Naive thymus-derived CD4-positive, alpha-beta T cell (primary cell): ENCODE measurements around the gene CCDC186. TPM values are rescaled to one million over a fixed set of nuclear protein-coding genes. Genes with fewer than 3 reads are reported as not detected.

ENCODE experiments used
- ATAC-seq: fragments of 150-1000 bp; cut with Tn5 transposase; 2 replicates; pipeline ENCODE4 v1.10.0; 2021; ENCODE audit warnings: mild to moderate bottlenecking, moderate library complexity
- CTCF ChIA-PET: fragments of 350-600 bp; sonication (Branson Sonifier 250); formaldehyde crosslinking; loops from one replicate; lab custom pipeline; 2021; ENCODE audit warnings: antibody characterized with exemption; lab: Charles Lee
- POLR2A ChIA-PET: fragments of 350-600 bp; sonication (Branson Sonifier 250); formaldehyde crosslinking; loops from one replicate; lab custom pipeline; 2021; ENCODE audit warnings: antibody characterized with exemption, inconsistent platforms; lab: Charles Lee
- DNase-seq, 9 donors: peaks; one replicate each; pipeline versions ENCODE4 v3.0.0 to v3.0.0-alpha.2; 2020 to 2022; ENCODE audit warnings: mixed read lengths in 1 of 9
- H3K27ac ChIP-seq: one replicate; pipeline ENCODE4 v1.7.0; 2013; ENCODE audit warnings: mild to moderate bottlenecking, low read depth, low read length, moderate library complexity
- H3K27me3 ChIP-seq, 2 donors: one replicate each; pipeline ENCODE4 v1.7.0; 2013; ENCODE audit warnings: low read length in 2 of 2, mild to moderate bottlenecking in 2 of 2, moderate library complexity in 2 of 2; ENCODE audit not compliant: control insufficient read depth in 2 of 2, insufficient read depth in 2 of 2
- H3K36me3 ChIP-seq, 3 experiments: 1 replicate in 2 of 3; 2 replicates in 1 of 3; pipeline ENCODE4 v1.7.0; 2013; ENCODE audit warnings: low read length in 3 of 3, mild to moderate bottlenecking in 3 of 3, moderate library complexity in 1 of 3; ENCODE audit not compliant: insufficient read depth in 3 of 3, control insufficient read depth in 2 of 3
- H3K4me1 ChIP-seq, 2 donors: one replicate each; pipeline ENCODE4 v1.7.0; 2013; ENCODE audit warnings: low read length in 2 of 2, mild to moderate bottlenecking in 2 of 2, moderate library complexity in 1 of 2; ENCODE audit not compliant: control insufficient read depth in 2 of 2, insufficient read depth in 2 of 2
- H3K4me3 ChIP-seq: 2 replicates; pipeline ENCODE4 v1.7.0; 2013; ENCODE audit warnings: mild to moderate bottlenecking, low read length
- H3K9me3 ChIP-seq, 3 experiments: 1 replicate in 2 of 3; 2 replicates in 1 of 3; pipeline ENCODE4 v1.7.0; 2013; ENCODE audit warnings: low read length in 3 of 3; ENCODE audit not compliant: control insufficient read depth in 2 of 3
- H3K27ac Mint-ChIP-seq, 9 donors: one replicate each; pipeline ENCODE4 v1.8.0; 2020 to 2022; ENCODE audit warnings: mixed read lengths in 9 of 9, mild to moderate bottlenecking in 8 of 9, moderate library complexity in 5 of 9, inconsistent platforms in 2 of 9
- H3K27me3 Mint-ChIP-seq, 5 donors: one replicate each; pipeline ENCODE4 v1.8.0; 2021 to 2022; ENCODE audit warnings: mixed read lengths in 5 of 5, mild to moderate bottlenecking in 1 of 5
- H3K36me3 Mint-ChIP-seq, 5 donors: one replicate each; pipeline ENCODE4 v1.8.0; 2020 to 2022; ENCODE audit warnings: mixed read lengths in 5 of 5, mild to moderate bottlenecking in 3 of 5, inconsistent platforms in 1 of 5
- H3K4me1 Mint-ChIP-seq, 7 donors: one replicate each; pipeline ENCODE4 v1.8.0; 2020 to 2022; ENCODE audit warnings: mixed read lengths in 7 of 7, mild to moderate bottlenecking in 3 of 7, inconsistent platforms in 1 of 7
- H3K4me3 Mint-ChIP-seq, 10 donors: one replicate each; pipeline ENCODE4 v1.8.0; 2020 to 2022; ENCODE audit warnings: mild to moderate bottlenecking in 10 of 10, mixed read lengths in 10 of 10, moderate library complexity in 6 of 10, inconsistent platforms in 2 of 10
- H3K9me3 Mint-ChIP-seq, 11 donors: one replicate each; pipeline ENCODE4 v1.8.0; 2020 to 2022; ENCODE audit warnings: mixed read lengths in 11 of 11, mild to moderate bottlenecking in 4 of 11, inconsistent platforms in 1 of 11, moderate library complexity in 1 of 11
- intact Hi-C, 2 donors: fragments of 100-400 bp; cut with micrococcal nuclease; formaldehyde crosslinking; loops; one replicate each; pipeline ENCODE4 v1.15.1; 2023
- polyA plus RNA-seq, 2 donors: library from polyadenylated mRNA; unstranded; fragments of 300-500 nt; fragmentation: Illumina TruSeq; gene quantifications; one replicate each; pipeline ENCODE4 v1.2.3, GENCODE V29; 2021
- total RNA-seq, 6 experiments: library from RNA in 5 of 6; stranded (reverse) in 5 of 6; gene quantifications; 1 replicate in 5 of 6; 2 replicates in 1 of 6; pipeline ENCODE4 v1.2.3 and lab custom pipeline; 2021 to 2026

The CCDC186 gene
- total and polyA plus RNA-seq, 7 experiments from 2014 or later, result 18.6 to 42.9 (median 33.2) TPM

DNA sequence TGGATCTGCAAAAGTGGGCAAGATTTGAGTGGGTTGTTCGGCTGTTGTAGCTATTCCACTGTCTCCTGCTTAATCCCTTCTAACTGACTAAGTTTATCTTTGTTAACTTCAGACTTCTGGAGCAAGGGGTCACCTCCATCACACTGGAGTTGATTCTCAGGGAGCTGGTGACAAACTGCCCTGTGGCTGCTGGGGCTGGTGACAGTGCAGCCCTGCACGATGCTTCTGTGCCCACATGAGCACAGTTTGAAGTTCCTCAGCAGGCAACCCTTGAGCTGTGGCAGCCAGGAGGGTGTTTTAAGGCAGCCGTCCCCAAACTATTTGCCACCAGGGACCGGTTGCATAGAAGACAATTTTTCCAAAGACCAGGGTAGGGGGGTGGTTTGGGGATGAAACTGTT, 89.8 kb downstream of the CCDC186 start:
- DNase-seq (peak in 2 of 9 donors; percentile 16 to 24), ATAC-seq (peak; percentile 45)
- Mint-ChIP-seq H3K4me1 (no peaks in the 10 kb centered on the region), H3K36me3 (no peaks in the 10 kb centered on the region), H3K9me3 (peaks cover 0 to 2% (median 0%) of the 10 kb centered on the region in 11 donors), H3K4me3 (no peak overlapping the region), H3K27me3 (peaks cover 0 to 30% (median 4%) of the 10 kb centered on the region in 5 donors), H3K27ac (peak overlapping the region in 1 of 9 donors; percentile 31)
- H3K27ac ChIP-seq, result no peak overlapping the region
- no peaks in the 10 kb centered on the region for H3K27me3 ChIP-seq
- intact Hi-C loops, result loop anchor here (5.0 to 10.0 kb wide), 3 partner anchors 232 to 701 kb away; partner anchors contain the start of genes DCLRE1A (in 1 of the 2) and NHLRC2 (in 1 of the 2)
- CTCF ChIA-PET, result no interaction called here
- no peak overlapping the region for H3K4me3 ChIP-seq
- no peaks in the 10 kb centered on the region for H3K4me1 ChIP-seq
- POLR2A ChIA-PET, result no interaction called here
- H3K9me3 ChIP-seq, result no peaks in the 10 kb centered on the region
- no peaks in the 10 kb centered on the region for H3K36me3 ChIP-seq

DNA sequence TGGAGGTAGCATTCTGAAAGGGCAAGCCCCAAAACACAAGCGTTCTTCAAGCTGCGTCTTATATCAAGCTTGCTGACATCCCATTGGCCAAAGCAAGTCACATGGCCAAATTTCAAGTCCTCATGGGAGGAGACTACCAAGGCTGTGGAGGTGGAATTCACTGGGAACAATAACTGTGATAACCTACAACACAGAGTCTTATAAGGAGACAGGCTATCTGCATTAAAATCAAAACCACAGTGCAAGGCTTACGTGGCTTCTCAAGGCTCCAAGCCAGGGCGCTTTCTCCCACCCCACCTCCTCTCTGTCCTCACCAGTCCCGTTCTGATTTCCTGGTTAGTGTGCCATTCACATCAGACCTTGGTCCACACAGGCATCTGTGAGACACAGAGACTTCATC, 91.0 kb downstream of the CCDC186 start:
- H3K36me3 Mint-ChIP-seq, result no peaks in the 10 kb centered on the region
- peaks cover 0 to 2% (median 0%) of the 10 kb centered on the region in 11 donors for H3K9me3 Mint-ChIP-seq
- peaks cover 0 to 31% (median 4%) of the 10 kb centered on the region in 5 donors for H3K27me3 Mint-ChIP-seq
- H3K4me3 Mint-ChIP-seq, result no peak overlapping the region
- CTCF ChIA-PET, result no interaction called here
- DNase-seq, result peak in 2 of 9 donors; percentile 24 to 38
- Histone ChIP-seq H3K4me1 (no peaks in the 10 kb centered on the region), H3K36me3 (no peaks in the 10 kb centered on the region), H3K9me3 (no peaks in the 10 kb centered on the region), H3K4me3 (no peak overlapping the region), H3K27me3 (no peaks in the 10 kb centered on the region), H3K27ac (no peak overlapping the region)
- intact Hi-C loops, result loop anchor here (1.0 to 10.0 kb wide), 4 partner anchors 122 to 702 kb away; partner anchors contain the start of genes DCLRE1A (in 1 of the 2) and NHLRC2 (in 1 of the 2)
- POLR2A ChIA-PET, result no interaction called here
- H3K4me1 Mint-ChIP-seq, result no peaks in the 10 kb centered on the region
- H3K27ac Mint-ChIP-seq, result peak overlapping the region in 1 of 9 donors; percentile 48
- peak; percentile 18 for ATAC-seq

DNA sequence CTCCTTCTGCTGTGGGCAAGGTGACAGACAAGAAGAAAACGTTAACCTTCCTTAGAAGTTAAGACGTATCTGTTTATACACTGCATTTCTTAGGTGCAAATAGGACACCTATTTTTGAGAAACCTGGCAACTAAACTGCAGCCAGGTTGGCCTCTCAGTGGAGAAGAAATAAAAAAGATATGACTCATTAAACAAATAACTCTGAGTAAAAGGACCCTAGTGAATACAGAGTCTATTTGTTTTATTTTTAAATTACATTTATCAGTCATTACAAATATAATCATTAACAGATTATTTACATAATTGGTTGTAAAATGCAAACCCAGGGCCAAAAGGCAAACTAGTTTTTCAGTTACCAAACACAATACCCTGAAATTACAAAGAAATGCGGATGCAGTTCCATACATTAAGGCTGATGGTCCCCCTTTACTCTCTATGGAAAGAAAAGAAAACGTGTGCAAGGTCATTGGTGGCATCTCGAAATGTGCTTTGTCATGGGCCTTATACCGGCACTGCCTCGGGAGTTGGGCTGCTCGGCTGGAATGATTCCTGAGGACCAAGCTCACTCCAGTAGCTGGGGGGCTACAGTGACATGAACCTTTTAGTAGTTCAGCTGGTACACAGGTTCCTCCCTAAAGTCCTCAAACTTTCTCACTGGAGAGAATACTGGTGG, 92.0 kb downstream of the CCDC186 start:
- no peak overlapping the region for H3K4me3 ChIP-seq
- no peak for DNase-seq

DNA sequence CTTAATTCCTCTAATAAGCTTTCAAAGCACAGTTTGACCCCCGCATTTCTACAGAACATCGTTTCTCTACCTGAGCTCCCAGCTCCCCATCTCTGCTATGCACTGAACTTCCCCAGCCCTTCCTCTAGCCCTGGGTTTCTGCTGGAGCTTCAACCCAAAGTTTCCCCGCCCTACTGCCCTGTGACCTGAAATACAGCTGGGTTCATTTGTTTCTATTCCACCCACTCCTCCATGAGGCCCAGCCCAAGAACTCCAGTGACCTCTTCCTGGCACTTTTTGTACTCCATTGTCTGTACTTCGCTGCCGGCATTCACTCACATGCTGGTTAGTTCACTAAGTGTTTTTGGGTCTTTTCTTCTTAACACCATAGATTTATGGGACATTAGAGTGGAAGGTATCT, 94.6 kb downstream of the CCDC186 start:
- H3K36me3 ChIP-seq, result no peaks in the 10 kb centered on the region
- H3K27ac Mint-ChIP-seq, result no peak overlapping the region
- H3K4me1 ChIP-seq, result no peaks in the 10 kb centered on the region
- intact Hi-C loops, result no loop called here
- peaks cover 0 to 56% (median 4%) of the 10 kb centered on the region in 5 donors for H3K27me3 Mint-ChIP-seq
- H3K27ac ChIP-seq, result no peak overlapping the region
- no peaks in the 10 kb centered on the region for H3K36me3 Mint-ChIP-seq
- no peaks in the 10 kb centered on the region for H3K9me3 ChIP-seq
- POLR2A ChIA-PET, result no interaction called here
- peaks cover 0 to 3% (median 0%) of the 10 kb centered on the region in 7 donors for H3K4me1 Mint-ChIP-seq
- CTCF ChIA-PET, result no interaction called here
- H3K27me3 ChIP-seq, result no peaks in the 10 kb centered on the region
- no peak overlapping the region for H3K4me3 Mint-ChIP-seq
- no peak overlapping the region for H3K4me3 ChIP-seq
- DNase-seq, result no peak
- peaks cover 0 to 2% (median 0%) of the 10 kb centered on the region in 11 donors for H3K9me3 Mint-ChIP-seq
- ATAC-seq, result no peak

More for the DNA sequence above, 92.0 kb downstream of the CCDC186 start:
- no peak for ATAC-seq
- H3K4me1 ChIP-seq, result no peaks in the 10 kb centered on the region
- intact Hi-C loops, result loop anchor here (5.0 to 10.0 kb wide), 3 partner anchors 230 to 703 kb away; partner anchors contain the start of genes DCLRE1A (in 1 of the 2) and NHLRC2 (in 1 of the 2)
- H3K9me3 ChIP-seq, result no peaks in the 10 kb centered on the region
- H3K27ac ChIP-seq, result no peak overlapping the region
- ChIA-PET CTCF (no interaction called here), POLR2A (no interaction called here)
- no peaks in the 10 kb centered on the region for H3K36me3 Mint-ChIP-seq
- no peaks in the 10 kb centered on the region for H3K4me1 Mint-ChIP-seq
- no peak overlapping the region for H3K27ac Mint-ChIP-seq
- H3K4me3 Mint-ChIP-seq, result no peak overlapping the region
- H3K9me3 Mint-ChIP-seq, result peaks cover 0 to 2% (median 0%) of the 10 kb centered on the region in 11 donors
- peaks cover 0 to 41% (median 4%) of the 10 kb centered on the region in 5 donors for H3K27me3 Mint-ChIP-seq
- no peaks in the 10 kb centered on the region for H3K27me3 ChIP-seq
- H3K36me3 ChIP-seq, result no peaks in the 10 kb centered on the region

DNA sequence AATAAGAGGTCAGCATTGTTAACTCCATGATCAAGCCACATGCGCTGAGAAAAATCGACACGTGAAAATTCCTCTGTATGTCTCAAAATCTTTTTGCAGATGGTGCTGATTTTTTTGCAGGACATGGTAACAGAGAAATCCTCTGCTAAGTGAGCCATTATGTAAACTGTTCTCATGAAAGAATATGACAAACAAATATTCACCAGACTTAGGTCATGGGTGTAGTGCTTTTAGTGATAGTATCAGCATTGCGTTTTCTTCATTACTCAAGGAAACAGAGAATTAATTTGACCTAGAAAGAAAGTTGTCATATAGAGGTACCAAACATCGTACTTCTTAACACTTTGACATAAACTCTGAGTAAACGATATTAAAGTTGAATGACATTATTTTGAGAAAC, 95.7 kb downstream of the CCDC186 start:
- H3K4me1 Mint-ChIP-seq, result peaks cover 7 to 11% (median 8%) of the 10 kb centered on the region in 7 donors
- ChIA-PET POLR2A (no interaction called here), CTCF (no interaction called here)
- no peaks in the 10 kb centered on the region for H3K27me3 ChIP-seq
- DNase-seq (no peak), ATAC-seq (no peak)
- peaks cover 0 to 2% (median 0%) of the 10 kb centered on the region in 11 donors for H3K9me3 Mint-ChIP-seq
- no peaks in the 10 kb centered on the region for H3K36me3 ChIP-seq
- no peak overlapping the region for H3K4me3 Mint-ChIP-seq
- H3K36me3 Mint-ChIP-seq, result no peaks in the 10 kb centered on the region
- H3K9me3 ChIP-seq, result no peaks in the 10 kb centered on the region
- H3K4me1 ChIP-seq, result peaks cover 0 to 4% of the 10 kb centered on the region in 2 donors
- no peak overlapping the region for H3K27ac ChIP-seq
- intact Hi-C loops, result no loop called here
- H3K27me3 Mint-ChIP-seq, result peaks cover 0 to 56% (median 4%) of the 10 kb centered on the region in 5 donors
- no peak overlapping the region for H3K27ac Mint-ChIP-seq
- H3K4me3 ChIP-seq, result no peak overlapping the region

DNA sequence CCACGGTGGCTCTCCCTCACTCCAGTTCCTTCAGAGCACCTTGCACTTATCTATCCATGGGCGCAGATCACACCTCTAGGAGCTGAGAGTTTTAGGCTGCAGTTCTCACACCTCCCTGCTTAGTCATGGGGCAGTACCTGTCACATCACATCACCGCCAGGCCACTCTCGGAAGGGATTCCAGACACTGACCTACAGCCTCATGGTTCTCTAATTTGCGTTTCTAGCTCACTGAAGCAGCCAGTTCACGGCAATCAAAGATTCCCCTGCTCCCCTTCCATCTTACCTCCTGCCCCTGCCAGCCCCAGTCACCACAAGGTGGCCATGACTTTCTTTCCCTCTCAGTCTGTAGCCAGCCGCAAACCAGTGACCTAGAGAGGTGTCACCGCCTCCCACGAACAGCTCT, 96.2 kb downstream of the CCDC186 start:
- POLR2A ChIA-PET, result no interaction called here
- Mint-ChIP-seq H3K4me1 (peaks cover 7 to 15% (median 10%) of the 10 kb centered on the region in 7 donors), H3K27ac (no peak overlapping the region), H3K9me3 (peaks cover 0 to 2% (median 0%) of the 10 kb centered on the region in 11 donors), H3K36me3 (no peaks in the 10 kb centered on the region), H3K27me3 (peaks cover 0 to 54% (median 4%) of the 10 kb centered on the region in 5 donors), H3K4me3 (no peak overlapping the region)
- Histone ChIP-seq H3K9me3 (no peaks in the 10 kb centered on the region), H3K27me3 (no peaks in the 10 kb centered on the region), H3K4me3 (no peak overlapping the region), H3K27ac (no peak overlapping the region), H3K36me3 (no peaks in the 10 kb centered on the region), H3K4me1 (peaks cover 0 to 4% of the 10 kb centered on the region in 2 donors)
- DNase-seq (no peak), ATAC-seq (no peak)
- intact Hi-C loops, result no loop called here
- CTCF ChIA-PET, result no interaction called here
